Stimulated activated memory B cell treated with anti-CD40 and anti-IgM and Interleukin-4, amounts not matched to agents 10 μg/mL and 1 μg/mL and 100 μg/mL, for 72 hours (primary cell): Measurements from ENCODE around the gene TOGARAM1.
A peak's percentile ranks its signal among the peaks of the same experiment; 100 is the strongest.

Experiments used
- ATAC-seq: fragments of 150-1000 bp; cut with Tn5 transposase; 2 replicates; pipeline ENCODE4 v1.10.0; 2021
- H3K27ac Mint-ChIP-seq: one replicate; pipeline ENCODE4 v1.8.0; 2022; ENCODE audit warnings: mild to moderate bottlenecking, mixed read lengths
- H3K27me3 Mint-ChIP-seq: one replicate; pipeline ENCODE4 v1.8.0; 2022; ENCODE audit warnings: mixed read lengths
- H3K36me3 Mint-ChIP-seq: one replicate; pipeline ENCODE4 v1.8.0; 2022; ENCODE audit warnings: mixed read lengths
- H3K4me1 Mint-ChIP-seq: one replicate; pipeline ENCODE4 v1.8.0; 2022; ENCODE audit warnings: mixed read lengths
- H3K4me3 Mint-ChIP-seq: one replicate; pipeline ENCODE4 v1.8.0; 2022; ENCODE audit warnings: mild to moderate bottlenecking, moderate library complexity, mixed read lengths
- H3K9me3 Mint-ChIP-seq: one replicate; pipeline ENCODE4 v1.8.0; 2022; ENCODE audit warnings: mixed read lengths

The TOGARAM1 gene

GRCh38 chr14:45083617-45083975 is 121.6 kb downstream of the TOGARAM1 start:
- H3K36me3 Mint-ChIP-seq, result peaks cover 7% of the 10 kb centered on the region
- peak overlapping the region; percentile 95 for H3K4me3 Mint-ChIP-seq
- peak overlapping the region; percentile 97 for H3K27ac Mint-ChIP-seq
- H3K4me1 Mint-ChIP-seq, result peaks cover 49% of the 10 kb centered on the region
- no peaks in the 10 kb centered on the region for H3K9me3 Mint-ChIP-seq
- ATAC-seq, result no peak
- no peaks in the 10 kb centered on the region for H3K27me3 Mint-ChIP-seq

DNA sequence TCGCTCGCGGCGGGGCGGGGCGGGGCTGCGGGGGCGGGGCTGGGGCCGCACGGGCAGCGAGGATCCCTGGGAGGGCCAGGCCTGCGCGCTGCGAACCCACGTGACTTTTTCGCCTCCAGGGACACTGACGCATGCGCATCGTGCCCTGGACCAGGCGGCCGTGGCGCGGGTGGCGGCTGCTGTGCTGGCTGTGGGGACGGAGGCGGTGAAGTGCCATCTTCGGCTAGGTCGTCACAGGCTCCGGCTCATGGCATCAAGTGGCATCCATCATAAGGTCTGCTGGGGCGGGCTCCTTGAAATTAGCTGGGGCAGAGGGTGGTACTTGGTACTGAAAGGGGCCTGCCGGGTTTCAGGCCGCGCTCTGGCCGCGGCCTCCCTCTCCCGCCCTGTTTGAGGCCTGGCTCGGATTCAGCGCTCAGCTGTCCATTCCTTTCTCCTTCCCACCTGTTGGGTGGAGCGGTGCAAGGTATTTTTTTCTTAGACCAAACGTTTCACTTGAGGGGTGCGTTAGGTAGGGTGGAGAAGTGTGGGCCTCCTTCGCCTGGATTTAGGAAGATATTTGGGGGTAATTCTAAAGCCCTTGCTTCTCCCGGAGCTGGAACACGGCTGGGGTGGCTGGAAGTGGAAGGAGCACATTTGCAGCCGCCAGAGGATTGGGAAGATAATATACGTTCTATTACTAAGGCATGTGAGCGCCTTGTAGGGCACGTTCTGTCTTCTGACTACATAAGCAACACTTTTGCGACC is 122.2 kb downstream of the TOGARAM1 start, which contains the start of gene PRPF39:
TSS of gene PRPF39 (plus strand) at position 141 of the 747 bp plus-strand sequence. CDS start 11,124 bp downstream, outside the sequence.
- ATAC-seq, result peak; percentile 98
- peak within 1 kb of the TSS; percentile 97 for H3K27ac Mint-ChIP-seq
- no peaks in the 10 kb centered on the region for H3K27me3 Mint-ChIP-seq
- no peaks in the 10 kb centered on the region for H3K9me3 Mint-ChIP-seq
- H3K36me3 Mint-ChIP-seq, result peaks cover 7% of the 10 kb centered on the region
- H3K4me1 Mint-ChIP-seq, result peaks cover 54% of the 10 kb centered on the region
- H3K4me3 Mint-ChIP-seq, result peak within 1 kb of the TSS; percentile 95

GRCh38 chr14:45084946-45085346 is 123.0 kb downstream of the TOGARAM1 start:
- no peaks in the 10 kb centered on the region for H3K27me3 Mint-ChIP-seq
- H3K9me3 Mint-ChIP-seq, result no peaks in the 10 kb centered on the region
- H3K27ac Mint-ChIP-seq, result peak overlapping the region; percentile 97
- H3K4me1 Mint-ChIP-seq, result peaks cover 62% of the 10 kb centered on the region
- peaks cover 7% of the 10 kb centered on the region for H3K36me3 Mint-ChIP-seq
- peak overlapping the region; percentile 95 for H3K4me3 Mint-ChIP-seq
- no peak for ATAC-seq

GRCh38 chr14:45089813-45090212 is 127.8 kb downstream of the TOGARAM1 start:
- Mint-ChIP-seq H3K36me3 (peaks cover 8% of the 10 kb centered on the region), H3K4me3 (no peak overlapping the region), H3K27ac (no peak overlapping the region), H3K9me3 (no peaks in the 10 kb centered on the region), H3K4me1 (peaks cover 75% of the 10 kb centered on the region), H3K27me3 (no peaks in the 10 kb centered on the region)
- ATAC-seq, result peak; percentile 65

- peaks cover 56% of the 10 kb centered on the region for H3K4me1 Mint-ChIP-seq
- H3K4me3 Mint-ChIP-seq, result no peak overlapping the region
- H3K27ac Mint-ChIP-seq, result no peak overlapping the region
- ATAC-seq, result no peak
- no peaks in the 10 kb centered on the region for H3K9me3 Mint-ChIP-seq
- H3K36me3 Mint-ChIP-seq, result peaks cover 23% of the 10 kb centered on the region
- H3K27me3 Mint-ChIP-seq, result no peaks in the 10 kb centered on the region
Measured at GRCh38 chr14:45091710-45092109, 129.7 kb downstream of the TOGARAM1 start.

- Mint-ChIP-seq H3K4me1 (peaks cover 33% of the 10 kb centered on the region), H3K27me3 (no peaks in the 10 kb centered on the region), H3K36me3 (peaks cover 35% of the 10 kb centered on the region), H3K9me3 (no peaks in the 10 kb centered on the region), H3K27ac (no peak overlapping the region), H3K4me3 (no peak overlapping the region)
- ATAC-seq, result no peak
Measured at GRCh38 chr14:45094275-45094674, 132.3 kb downstream of the TOGARAM1 start.

GRCh38 chr14:45095143-45095542 is 133.2 kb downstream of the TOGARAM1 start:
- no peaks in the 10 kb centered on the region for H3K9me3 Mint-ChIP-seq
- H3K27me3 Mint-ChIP-seq, result no peaks in the 10 kb centered on the region
- peaks cover 24% of the 10 kb centered on the region for H3K4me1 Mint-ChIP-seq
- peaks cover 42% of the 10 kb centered on the region for H3K36me3 Mint-ChIP-seq
- ATAC-seq, result no peak
- H3K4me3 Mint-ChIP-seq, result no peak overlapping the region
- H3K27ac Mint-ChIP-seq, result no peak overlapping the region

GRCh38 chr14:45096218-45096617 is 134.2 kb downstream of the TOGARAM1 start:
- Mint-ChIP-seq H3K4me1 (peaks cover 21% of the 10 kb centered on the region), H3K27ac (no peak overlapping the region), H3K27me3 (no peaks in the 10 kb centered on the region), H3K36me3 (peaks cover 52% of the 10 kb centered on the region), H3K4me3 (no peak overlapping the region), H3K9me3 (no peaks in the 10 kb centered on the region)
- ATAC-seq, result no peak

- H3K4me1 Mint-ChIP-seq, result peaks cover 7% of the 10 kb centered on the region
- H3K27ac Mint-ChIP-seq, result no peak overlapping the region
- H3K9me3 Mint-ChIP-seq, result no peaks in the 10 kb centered on the region
- H3K27me3 Mint-ChIP-seq, result no peaks in the 10 kb centered on the region
- peaks cover 52% of the 10 kb centered on the region for H3K36me3 Mint-ChIP-seq
- no peak for ATAC-seq
- no peak overlapping the region for H3K4me3 Mint-ChIP-seq
Measured at GRCh38 chr14:45103806-45104205, 141.8 kb downstream of the TOGARAM1 start.

GRCh38 chr14:45104561-45104960 is 142.6 kb downstream of the TOGARAM1 start:
- peaks cover 48% of the 10 kb centered on the region for H3K36me3 Mint-ChIP-seq
- H3K27me3 Mint-ChIP-seq, result no peaks in the 10 kb centered on the region
- no peak for ATAC-seq
- H3K9me3 Mint-ChIP-seq, result no peaks in the 10 kb centered on the region
- peaks cover 7% of the 10 kb centered on the region for H3K4me1 Mint-ChIP-seq
- H3K4me3 Mint-ChIP-seq, result no peak overlapping the region
- no peak overlapping the region for H3K27ac Mint-ChIP-seq

GRCh38 chr14:45112896-45113781 is 151.1 kb downstream of the TOGARAM1 start:
- Mint-ChIP-seq H3K27ac (peak overlapping the region; percentile 61), H3K4me1 (peaks cover 6% of the 10 kb centered on the region), H3K9me3 (no peaks in the 10 kb centered on the region), H3K27me3 (no peaks in the 10 kb centered on the region), H3K4me3 (no peak overlapping the region), H3K36me3 (peaks cover 39% of the 10 kb centered on the region)
- no peak for ATAC-seq

- H3K27ac Mint-ChIP-seq, result no peak overlapping the region
- H3K9me3 Mint-ChIP-seq, result no peaks in the 10 kb centered on the region
- peaks cover 6% of the 10 kb centered on the region for H3K4me1 Mint-ChIP-seq
- ATAC-seq, result no peak
- no peaks in the 10 kb centered on the region for H3K27me3 Mint-ChIP-seq
- no peak overlapping the region for H3K4me3 Mint-ChIP-seq
- H3K36me3 Mint-ChIP-seq, result peaks cover 38% of the 10 kb centered on the region
Measured at GRCh38 chr14:45114327-45114726, 152.3 kb downstream of the TOGARAM1 start.

- Mint-ChIP-seq H3K4me1 (peaks cover 2% of the 10 kb centered on the region), H3K4me3 (no peak overlapping the region), H3K27ac (no peak overlapping the region), H3K27me3 (no peaks in the 10 kb centered on the region), H3K9me3 (no peaks in the 10 kb centered on the region), H3K36me3 (peaks cover 35% of the 10 kb centered on the region)
- no peak for ATAC-seq
Measured at GRCh38 chr14:45118594-45118993, 156.6 kb downstream of the TOGARAM1 start.

- peak overlapping the region; percentile 34 for H3K27ac Mint-ChIP-seq
- H3K4me1 Mint-ChIP-seq, result no peaks in the 10 kb centered on the region
- no peaks in the 10 kb centered on the region for H3K9me3 Mint-ChIP-seq
- no peak for ATAC-seq
- no peak overlapping the region for H3K4me3 Mint-ChIP-seq
- no peaks in the 10 kb centered on the region for H3K27me3 Mint-ChIP-seq
- H3K36me3 Mint-ChIP-seq, result peaks cover 37% of the 10 kb centered on the region
Measured at GRCh38 chr14:45120096-45120495, 158.1 kb downstream of the TOGARAM1 start.

DNA sequence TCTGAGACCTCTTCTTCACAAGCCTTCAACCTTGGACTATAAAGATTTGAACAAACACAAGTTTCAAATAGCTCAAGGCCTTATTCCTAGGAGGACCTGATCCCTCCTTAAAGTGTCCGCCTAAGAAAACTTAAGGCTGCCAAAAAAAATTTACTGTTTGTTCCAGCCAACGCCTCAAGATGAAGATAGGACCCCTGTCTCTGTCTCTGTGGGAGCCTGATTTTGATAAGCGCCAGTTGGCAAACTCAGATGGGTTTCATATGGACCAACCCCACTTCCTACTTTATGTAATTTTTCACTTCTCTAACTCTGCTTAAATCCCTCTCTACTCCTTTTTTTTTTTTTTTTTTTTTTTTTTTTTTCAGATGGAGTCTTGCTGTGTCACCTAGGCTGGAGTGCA is 161.3 kb downstream of the TOGARAM1 start:
- H3K27ac Mint-ChIP-seq, result no peak overlapping the region
- no peaks in the 10 kb centered on the region for H3K27me3 Mint-ChIP-seq
- ATAC-seq, result no peak
- H3K4me3 Mint-ChIP-seq, result no peak overlapping the region
- no peaks in the 10 kb centered on the region for H3K4me1 Mint-ChIP-seq
- peaks cover 50% of the 10 kb centered on the region for H3K36me3 Mint-ChIP-seq
- no peaks in the 10 kb centered on the region for H3K9me3 Mint-ChIP-seq
